Heart right ventricle (tissue), 16 donors: ENCODE results near the gene IRAK3. TPM values are rescaled to one million over a fixed set of nuclear protein-coding genes. Genes with fewer than 3 reads are reported as not detected.

Experiments
- ATAC-seq, 8 donors: fragments of 200-7000 bp; cut with Tn5 transposase; one replicate each; pipeline ENCODE4 v1.9.1; 2020; ENCODE audit warnings: mild to moderate bottlenecking in 8 of 8, moderate library complexity in 8 of 8, moderate number of reproducible peaks in 1 of 8
- DNase-seq, 2 donors: peaks; one replicate each; pipeline ENCODE4 v3.0.0-alpha.2; 2020
- H3K27ac ChIP-seq, 10 donors: fragments of 200-600 bp; sonication (generic) in 2 of 10; one replicate each; pipeline versions ENCODE4 v1.5.0 to v1.8.0; 2020 to 2022; ENCODE audit warnings: mild to moderate bottlenecking in 3 of 10
- H3K27me3 ChIP-seq, 7 donors: fragments of 200-600 bp; one replicate each; pipeline ENCODE4 v1.8.0; 2021 to 2022; ENCODE audit warnings: mild to moderate bottlenecking in 2 of 7
- H3K36me3 ChIP-seq, 9 donors: fragments of 200-600 bp; sonication (generic) in 1 of 9; one replicate each; pipeline versions ENCODE4 v1.5.0 to v1.8.0; 2020 to 2022; ENCODE audit warnings: mild to moderate bottlenecking in 2 of 9
- H3K4me1 ChIP-seq, 9 donors: fragments of 200-600 bp; sonication (generic) in 1 of 9; one replicate each; pipeline versions ENCODE4 v1.5.0 to v1.8.0; 2020 to 2022; ENCODE audit warnings: mild to moderate bottlenecking in 4 of 9
- H3K4me3 ChIP-seq, 10 donors: fragments of 200-600 bp; sonication (generic) in 2 of 10; one replicate each; pipeline versions ENCODE4 v1.5.0 to v1.8.0; 2020 to 2022; ENCODE audit warnings: mild to moderate bottlenecking in 7 of 10, moderate library complexity in 2 of 10
- H3K9me3 ChIP-seq, 11 donors: fragments of 200-600 bp in 10 of 11; sonication (generic) in 2 of 11; one replicate each; pipeline versions ENCODE4 v1.5.0 to v1.8.0; 2013 to 2022; ENCODE audit warnings: mild to moderate bottlenecking in 2 of 11, control low read depth in 1 of 11, moderate library complexity in 1 of 11
- CTCF ChIP-seq, 9 donors: fragments of 200-600 bp; sonication (generic) in 2 of 9; IDR thresholded peaks; one replicate each; pipeline versions ENCODE4 v1.5.0 to v1.8.0; 2021 to 2022; ENCODE audit warnings: antibody characterized with exemption in 9 of 9, mild to moderate bottlenecking in 5 of 9, moderate library complexity in 1 of 9
- WGBS, 2 donors: extraction: QIAGEN DNeasy Blood & Tissue Kit; methylation state at CpG; one replicate each; pipeline ENCODE4 v1.1.7; 2013; ENCODE audit warnings: inconsistent platforms in 1 of 2; 5-methylcytosine and 5-hydroxymethylcytosine counted together
- intact Hi-C, 10 donors: fragments of 100-400 bp; cut with DNase I; formaldehyde crosslinking; loops; one replicate each; pipeline versions ENCODE4 v1.11.1 to v1.14.2; 2022
- polyA plus RNA-seq, 2 donors: library from polyadenylated mRNA; stranded (reverse); fragments of 200-250 nt; gene quantifications; one replicate each; pipeline ENCODE4 v1.2.3, GENCODE V29; 2013
- total RNA-seq, 10 donors: library from RNA; stranded (reverse); fragmentation: NEBNext Ultra II Directional in 3 of 10; extraction: Animal tissue kit (Norgen Biotek cat#: 25700) in 3 of 10; gene quantifications; one replicate each; pipeline versions ENCODE4 v1.2.1 to v1.2.4, GENCODE V29; 2021 to 2023
- donor health status: Arrhythmogenic right ventricular cardiomyopathy.
- donor health status: ischemic (EF 13 %, LVEDD 7.1; RV severe dilation, severe dysfunction).
- donor health status: healthy with polysubstance abuse.
- donor health status: DM: no; HTN: yes; CAD: no.
- donor health status: DM: no; HTN: no; CAD: no.
- donor health status: ischemic (EF 25% LVEDD 6.9; RV normal size, moderate dysfunction).
- donor health status: ischemic (EF 25% LVEDD 5.7; RV mildly dilated, moderate dysfunction).
- donor health status: healthy.
- donor health status: DM: yes; HTN: yes; CAD: no.
- donor health status: Ischemic cardiomyopathy.
- donor health status: ischemic (EF 35%, LVEDD 5.7; RV mildly dilated, moderate dysfunction).
- donor health status: nonischemic (EF 11% LVEDD 7.7; RV severe dilation, severe dysfunction).
- donor health status: DM: yes; HTN: yes; CAD: no.
- donor health status: PGD.
- donor health status: ischemic (EF 29% LVEDD 5.4; RV normal size, mild dysfunction).
- donor health status: nonischemic (EF 23%, LVEDD 6.1; RV moderate dilation, normal function).

Gene IRAK3
- total and polyA plus RNA-seq, 12 donors, result 2.8 to 9.3 (median 4.3) TPM

GRCh38 chr12:66279123-66279712, 90.2 kb downstream of the IRAK3 start:
- Histone ChIP-seq H3K27ac (no peak overlapping the region), H3K27me3 (peaks cover 0 to 4% (median 0%) of the 10 kb centered on the region in 7 donors), H3K9me3 (no peaks in the 10 kb centered on the region), H3K4me3 (no peak overlapping the region), H3K4me1 (peaks cover 0 to 19% (median 0%) of the 10 kb centered on the region in 9 donors), H3K36me3 (no peaks in the 10 kb centered on the region)
- DNase-seq, result no peak
- intact Hi-C loops, result loop anchor here in 7 of 10 donors (2.0 to 10.0 kb wide), 4 partner anchors 126 to 416 kb away; no protein-coding TSS in a partner anchor
- TF ChIP-seq CTCF (IDR thresholded peaks at IDR 0.05), result peak in 7 of 9 donors; percentile 42 to 68 (median 48)
- WGBS, 2 donors, result 42 to 48% methylated on average over 3 of the region's 3 CpGs
- no peak for ATAC-seq

- ATAC-seq (no peak), DNase-seq (no peak)
- 74 to 83% methylated on average over 1 of the region's 1 CpG for WGBS, 2 donors
- TF ChIP-seq CTCF (IDR thresholded peaks at IDR 0.05), result no peak
- Histone ChIP-seq H3K4me1 (peaks cover 0 to 19% (median 0%) of the 10 kb centered on the region in 9 donors), H3K4me3 (no peak overlapping the region), H3K36me3 (no peaks in the 10 kb centered on the region), H3K9me3 (no peaks in the 10 kb centered on the region), H3K27ac (no peak overlapping the region), H3K27me3 (no peaks in the 10 kb centered on the region)
- intact Hi-C loops, result loop anchor here in 1 of 10 donors (10.0 kb wide), 1 partner anchor 114 kb away; no protein-coding TSS in a partner anchor
These were observed 91.5 kb downstream of the IRAK3 start for GRCh38 chr12:66280561-66280960.

GRCh38 chr12:66282244-66282643, 93.2 kb downstream of the IRAK3 start:
- H3K27me3 ChIP-seq, result no peaks in the 10 kb centered on the region
- no peak overlapping the region for H3K27ac ChIP-seq
- 84 to 90% methylated on average over 3 of the region's 3 CpGs for WGBS, 2 donors
- no peaks in the 10 kb centered on the region for H3K9me3 ChIP-seq
- peaks cover 0 to 19% (median 0%) of the 10 kb centered on the region in 9 donors for H3K4me1 ChIP-seq
- DNase-seq (no peak), ATAC-seq (no peak)
- H3K4me3 ChIP-seq, result no peak overlapping the region
- no peak for TF ChIP-seq CTCF (IDR thresholded peaks at IDR 0.05)
- intact Hi-C loops, result loop anchor here in 1 of 10 donors (10.0 kb wide), 1 partner anchor 113 kb away; no protein-coding TSS in a partner anchor
- H3K36me3 ChIP-seq, result no peaks in the 10 kb centered on the region

- no peaks in the 10 kb centered on the region for H3K36me3 ChIP-seq
- intact Hi-C loops, result loop anchor here in 1 of 10 donors (10.0 kb wide), 1 partner anchor 108 kb away; no protein-coding TSS in a partner anchor
- peak overlapping the region in 1 of 10 donors; percentile 49 for H3K27ac ChIP-seq
- TF ChIP-seq CTCF (IDR thresholded peaks at IDR 0.05), result no peak
- no peak overlapping the region for H3K4me3 ChIP-seq
- H3K9me3 ChIP-seq, result no peaks in the 10 kb centered on the region
- H3K27me3 ChIP-seq, result no peaks in the 10 kb centered on the region
- WGBS, 2 donors, result 98% methylated on average over 3 of the region's 3 CpGs
- H3K4me1 ChIP-seq, result peaks cover 0 to 11% (median 0%) of the 10 kb centered on the region in 9 donors
- ATAC-seq, result no peak
- no peak for DNase-seq
These were observed 98.3 kb downstream of the IRAK3 start for GRCh38 chr12:66287275-66287674.
